ENCODE data around the gene GUCA2B.

GUCA2B gene

DNA sequence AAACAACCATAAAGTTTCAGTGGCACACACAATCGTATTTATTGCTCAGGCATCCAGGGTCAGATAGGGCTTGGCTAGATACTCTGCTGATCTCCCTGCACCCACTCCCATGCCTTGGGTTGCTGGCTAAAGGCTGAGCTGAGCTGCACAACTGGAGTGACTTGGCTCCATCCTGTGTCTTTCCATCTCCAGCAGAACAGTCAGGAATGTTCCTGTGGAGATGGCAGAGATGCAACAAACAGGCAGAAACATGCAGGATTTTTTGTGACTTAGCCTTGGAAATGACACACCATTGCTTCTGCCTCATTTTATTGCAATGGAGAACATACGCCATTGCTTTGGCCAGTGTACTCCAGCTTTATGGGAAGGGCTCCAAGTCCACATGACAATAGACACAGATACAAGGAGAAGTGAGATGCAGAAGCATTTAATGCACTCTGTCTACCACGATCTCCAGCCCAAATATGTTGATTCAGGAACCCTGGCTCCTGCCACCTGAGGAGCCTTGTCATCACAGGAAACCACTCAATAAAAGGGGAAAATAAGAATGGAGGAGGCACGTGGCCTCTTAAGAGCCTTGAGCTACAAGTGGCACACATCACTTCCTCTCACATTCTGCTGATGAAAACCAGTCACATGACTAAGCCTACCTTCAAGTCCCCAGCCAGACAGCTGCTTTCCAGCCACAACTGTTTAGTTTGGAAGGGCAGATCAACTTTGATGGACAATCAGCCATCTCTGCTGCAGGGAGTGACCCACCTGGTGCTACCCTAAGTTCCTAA is 10.1 kb upstream of the GUCA2B start:
- DNase-seq (ENCODE audit: low read depth in 3 of 3, low spot score in 1 of 3): no peak

DNA sequence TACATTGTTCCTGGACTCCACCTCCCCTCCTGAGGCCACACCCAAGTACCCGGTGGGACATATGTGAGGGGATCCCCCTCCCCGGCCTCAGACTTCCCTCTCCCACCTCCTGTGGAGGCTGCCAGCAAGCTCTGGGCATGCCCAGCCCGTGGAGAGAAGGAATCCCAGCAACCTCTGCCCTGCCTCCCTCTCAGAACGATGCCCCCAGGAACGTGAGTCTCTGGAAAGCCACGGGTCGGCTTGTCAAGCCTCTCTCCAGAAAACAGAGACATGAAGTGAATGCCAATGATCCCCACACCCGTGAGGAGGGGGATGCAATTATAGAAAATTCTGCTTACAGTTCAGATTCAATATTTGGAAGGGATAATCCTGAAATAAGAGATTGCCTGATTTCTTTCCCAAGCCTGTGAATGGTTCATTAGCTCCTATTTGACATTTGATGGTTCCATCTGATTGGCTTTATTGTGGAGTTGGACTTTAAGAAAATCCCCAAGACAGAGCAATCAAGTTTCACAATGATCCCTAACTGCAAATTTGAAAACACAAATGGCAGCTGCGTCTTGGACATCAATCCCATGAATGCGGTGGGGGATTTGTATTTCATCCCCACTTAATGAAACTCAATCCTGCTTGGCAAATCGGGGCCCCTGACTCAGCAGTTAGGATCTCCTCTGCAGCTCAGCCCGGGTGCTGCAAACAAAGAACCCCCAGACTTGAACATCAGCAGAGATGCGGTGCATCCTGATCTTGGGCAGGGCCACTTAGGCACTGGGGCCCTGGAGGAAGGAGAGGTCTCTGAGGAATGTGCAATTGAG is 9.1 kb upstream of the GUCA2B start:
- DNase-seq (ENCODE audit: low read depth in 3 of 3, low spot score in 1 of 3): no peak

DNA sequence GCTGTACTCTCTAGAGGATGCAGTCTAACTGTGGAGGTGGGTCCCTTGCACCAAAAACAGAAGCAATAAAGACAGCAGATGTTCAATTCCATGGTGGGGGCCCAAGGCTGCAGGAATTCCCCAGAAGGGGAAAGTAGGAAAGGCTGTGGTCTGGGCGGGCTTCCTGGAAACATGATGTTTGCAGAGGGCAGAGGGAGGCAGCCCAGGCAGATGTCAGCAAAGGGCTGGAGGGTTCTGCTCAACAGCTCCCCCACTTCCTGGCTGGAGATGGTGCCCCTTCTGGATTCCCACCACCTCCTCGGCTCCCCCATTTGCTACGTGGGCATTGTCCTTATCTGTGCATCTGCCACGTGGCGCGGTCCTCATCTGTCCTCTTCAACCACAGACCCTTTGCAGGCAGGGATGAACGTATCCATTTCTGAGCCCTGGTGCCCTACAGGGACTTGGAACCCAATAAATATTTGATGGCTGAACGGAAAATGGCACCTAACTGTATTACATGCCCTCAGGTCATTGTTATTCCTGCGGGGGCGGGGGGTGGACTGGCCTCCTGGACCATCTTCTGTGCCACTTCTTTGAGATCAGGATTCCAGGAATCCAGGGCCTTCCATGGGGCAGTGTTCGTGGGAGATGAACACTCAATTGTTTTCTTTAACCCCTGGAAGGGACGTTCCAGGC is 8.4 kb upstream of the GUCA2B start:
- DNase-seq (ENCODE audit: low read depth in 3 of 3, low spot score in 1 of 3): no peak

DNA sequence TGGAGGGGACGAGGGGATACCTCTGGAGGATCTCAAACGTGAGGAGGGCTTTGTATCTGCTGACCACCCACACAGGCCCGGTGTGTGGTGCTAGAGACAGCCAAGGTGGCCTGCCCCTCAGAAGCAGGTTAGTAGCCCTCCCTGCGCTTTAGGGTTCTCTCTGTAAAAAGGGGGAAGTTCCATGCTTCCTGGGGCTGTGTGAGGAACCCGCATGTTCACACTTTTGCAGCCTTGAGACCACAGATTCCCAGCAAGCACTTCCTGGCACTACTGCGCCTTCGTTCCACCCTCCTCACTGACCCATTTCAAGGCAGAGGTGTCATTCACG is 7.9 kb upstream of the GUCA2B start:
- DNase-seq (ENCODE audit: low read depth in 3 of 3, low spot score in 1 of 3): no peak

DNA sequence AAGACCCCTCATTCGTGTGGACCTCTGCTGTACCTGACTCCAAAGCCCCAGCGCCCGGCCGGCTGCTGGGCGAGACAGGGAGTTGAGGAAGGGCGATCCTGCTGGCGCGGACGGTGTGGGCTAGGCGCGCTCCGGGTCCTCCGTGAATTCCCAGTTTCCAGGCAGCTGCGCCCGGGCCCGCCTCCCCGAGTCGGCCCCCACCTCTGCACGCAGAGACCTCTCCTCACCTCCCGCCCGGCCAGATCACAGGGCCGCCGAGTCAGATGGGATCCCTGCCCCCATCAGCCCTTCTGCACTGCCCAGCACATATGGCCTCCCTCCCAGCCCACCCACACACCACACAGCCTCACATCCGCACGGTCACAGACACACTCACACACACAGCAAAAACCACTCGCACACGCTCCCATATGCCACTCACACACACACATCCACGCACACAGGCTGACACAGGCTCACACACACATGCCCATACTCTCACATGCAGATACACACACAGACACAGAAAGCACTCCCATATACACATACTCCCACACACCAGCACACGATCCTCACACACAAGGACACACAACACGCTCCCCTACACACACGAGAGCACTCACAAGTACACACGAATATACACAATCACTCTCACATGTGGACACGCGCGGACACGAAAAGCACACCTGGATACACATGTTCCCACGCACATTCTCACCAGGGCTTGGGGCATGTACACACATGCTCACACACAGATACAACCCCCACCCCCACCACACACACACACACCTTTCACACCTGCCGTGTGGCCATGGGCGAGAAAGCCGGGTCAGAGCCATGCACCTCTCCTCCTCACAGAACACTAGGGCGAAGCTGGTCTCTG is 7.2 kb upstream of the GUCA2B start:
- DNase-seq (ENCODE audit: low read depth in 3 of 3, low spot score in 1 of 3): no peak

DNA sequence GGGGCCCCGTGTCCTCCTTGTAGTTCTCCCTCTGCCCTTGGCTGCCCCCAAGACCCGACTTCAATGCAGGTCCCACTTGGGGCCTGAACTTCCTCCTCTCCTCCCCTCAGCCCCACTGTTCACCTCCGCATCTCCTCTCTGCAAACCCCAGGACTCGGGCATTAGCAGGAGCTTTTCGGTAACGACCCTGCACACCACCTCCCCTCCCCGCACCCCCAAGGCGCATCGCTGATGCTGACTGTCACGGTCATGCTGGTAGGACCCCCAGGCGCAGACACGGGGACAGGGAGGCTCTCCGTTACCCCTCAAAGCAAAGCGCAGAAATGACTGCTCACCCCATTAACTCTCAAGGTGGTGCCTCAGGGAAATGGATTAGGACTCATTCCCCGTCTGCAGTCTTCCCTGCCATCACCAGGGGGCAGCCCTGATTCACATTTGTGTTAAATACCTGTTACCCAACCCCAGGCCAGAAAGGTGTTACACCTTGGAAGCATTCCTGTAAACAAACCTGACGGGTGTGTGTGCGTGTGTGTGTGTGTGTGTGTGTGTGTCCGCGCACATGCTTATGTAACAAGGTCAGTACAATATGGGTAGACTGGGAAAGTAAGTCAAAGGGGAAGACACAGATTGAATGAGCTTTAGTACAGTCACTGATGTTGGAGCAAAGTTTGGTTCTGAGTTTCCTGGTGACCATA is 6.4 kb upstream of the GUCA2B start:
- peak; percentile 9 to 66 (median 19) for DNase-seq (ENCODE audit: low read depth in 3 of 3, low spot score in 1 of 3)

DNA sequence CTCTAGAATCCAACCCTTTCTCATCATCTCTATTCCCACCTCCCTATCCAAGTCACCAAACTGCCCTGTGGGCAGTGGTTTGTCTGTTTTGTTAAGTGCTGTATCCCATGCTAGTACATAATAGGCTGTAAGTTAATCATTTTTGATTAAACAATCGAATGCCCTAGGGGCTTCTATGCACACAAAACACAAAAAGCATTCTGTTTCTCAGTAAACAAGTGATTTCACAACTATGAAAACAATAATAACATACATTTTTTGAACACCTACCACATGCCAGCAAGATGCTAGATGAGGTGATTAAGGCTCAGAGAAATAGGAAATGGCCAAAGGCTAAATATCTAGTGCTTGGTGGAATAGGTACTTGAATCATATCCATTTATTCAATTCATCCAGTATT is 5.0 kb upstream of the GUCA2B start:
- DNase-seq (ENCODE audit: low read depth in 3 of 3, low spot score in 1 of 3): no peak

DNA sequence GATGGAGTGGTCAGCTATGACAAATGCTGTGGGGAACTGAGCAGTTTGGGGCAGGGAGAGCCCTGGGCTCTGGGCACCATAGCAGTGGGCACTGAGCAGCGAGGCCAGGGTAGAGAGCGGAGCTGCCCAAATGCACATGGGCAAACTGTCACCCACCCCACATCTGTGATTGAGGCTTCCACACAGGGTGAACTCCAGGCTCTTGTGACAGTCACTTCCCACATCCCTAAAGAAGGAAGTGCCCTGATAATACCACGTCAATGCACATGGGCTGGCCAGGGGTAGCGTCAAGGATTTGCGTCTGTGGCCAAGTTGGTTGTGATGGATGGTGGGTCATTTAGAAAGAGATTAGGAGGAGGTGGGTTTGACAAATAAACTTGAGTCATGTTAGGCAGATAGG is 2.6 kb upstream of the GUCA2B start:
- DNase-seq (ENCODE audit: low read depth in 3 of 3, low spot score in 1 of 3): no peak

DNA sequence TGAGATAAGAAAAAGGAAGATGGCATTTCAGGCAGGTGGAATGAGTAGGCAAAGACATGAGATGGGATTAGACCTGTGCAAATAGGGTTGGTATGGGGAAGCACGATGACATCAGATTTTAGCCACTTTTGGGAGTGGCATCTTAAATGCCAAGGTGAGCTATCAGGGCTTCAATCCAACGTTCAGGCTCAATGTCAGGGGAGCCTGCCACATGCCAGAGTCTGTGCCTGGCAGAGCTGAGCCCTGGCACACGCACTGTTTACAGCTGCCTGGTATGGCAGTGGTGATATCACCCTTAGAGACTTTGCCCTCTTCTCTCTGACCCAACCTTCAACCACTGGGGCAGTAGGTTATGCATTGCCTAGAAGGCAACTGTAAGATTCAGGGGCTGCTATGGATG is 1.1 kb upstream of the GUCA2B start:
- DNase-seq (ENCODE audit: low read depth in 3 of 3, low spot score in 1 of 3): no peak

DNA sequence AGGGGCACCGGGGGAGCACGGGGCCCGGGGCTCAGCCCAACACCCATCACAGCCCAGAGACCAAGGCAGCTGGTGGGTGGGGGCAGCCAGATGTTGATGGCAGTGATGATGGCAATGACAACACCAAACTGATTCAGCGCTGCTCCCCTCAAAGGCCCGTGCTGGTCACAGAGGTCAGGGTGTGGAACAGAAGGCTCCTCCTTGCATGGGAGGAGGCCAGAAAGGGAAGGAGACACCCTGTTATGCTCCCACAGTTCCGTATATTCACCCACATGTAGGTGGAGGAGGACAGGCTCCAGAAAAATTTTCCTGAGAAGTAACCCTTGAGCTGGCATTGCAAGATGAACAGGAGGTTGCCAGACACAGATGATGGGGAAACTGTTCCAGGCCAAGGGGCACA is 414 bp downstream of the GUCA2B start:
- DNase-seq (ENCODE audit: low read depth in 3 of 3, low spot score in 1 of 3): no peak

DNA sequence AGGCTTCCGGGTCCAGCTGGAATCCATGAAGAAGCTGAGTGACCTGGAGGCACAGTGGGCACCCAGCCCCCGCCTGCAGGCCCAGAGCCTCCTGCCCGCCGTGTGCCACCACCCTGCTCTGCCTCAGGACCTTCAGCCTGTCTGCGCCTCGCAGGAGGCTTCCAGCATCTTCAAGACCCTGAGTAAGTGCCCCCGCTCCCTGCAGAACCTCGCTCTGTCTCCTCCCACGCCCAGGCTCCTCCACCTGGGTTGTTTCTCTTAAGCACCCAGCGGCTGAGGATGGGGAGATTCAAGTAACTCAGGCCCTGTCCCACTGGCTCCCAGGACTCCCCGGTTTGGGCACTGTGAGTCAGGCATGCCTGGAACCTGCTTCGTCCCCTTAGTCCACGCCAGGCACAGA is 1.5 kb downstream of the GUCA2B start:
- DNase-seq (ENCODE audit: low read depth in 3 of 3, low spot score in 1 of 3): no peak

DNA sequence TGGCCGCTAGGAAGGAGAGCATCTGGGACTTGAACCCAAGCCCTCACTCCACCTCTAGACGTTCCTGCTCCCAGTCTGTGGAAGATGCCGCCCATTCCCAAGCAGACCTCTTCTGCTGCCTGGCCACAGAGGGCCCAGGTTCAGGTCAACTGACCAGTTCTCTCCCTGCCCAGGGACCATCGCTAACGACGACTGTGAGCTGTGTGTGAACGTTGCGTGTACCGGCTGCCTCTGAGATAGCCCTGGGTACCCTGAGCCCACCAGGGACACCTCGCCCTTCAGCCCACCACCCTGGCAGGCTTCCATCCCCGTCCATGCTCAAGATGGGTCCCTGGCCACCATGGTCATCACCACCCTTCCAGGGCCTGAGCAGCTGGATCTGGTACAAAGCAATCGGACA is 2.2 kb downstream of the GUCA2B start:
- no peak for DNase-seq (ENCODE audit: low read depth in 3 of 3, low spot score in 1 of 3)

DNA sequence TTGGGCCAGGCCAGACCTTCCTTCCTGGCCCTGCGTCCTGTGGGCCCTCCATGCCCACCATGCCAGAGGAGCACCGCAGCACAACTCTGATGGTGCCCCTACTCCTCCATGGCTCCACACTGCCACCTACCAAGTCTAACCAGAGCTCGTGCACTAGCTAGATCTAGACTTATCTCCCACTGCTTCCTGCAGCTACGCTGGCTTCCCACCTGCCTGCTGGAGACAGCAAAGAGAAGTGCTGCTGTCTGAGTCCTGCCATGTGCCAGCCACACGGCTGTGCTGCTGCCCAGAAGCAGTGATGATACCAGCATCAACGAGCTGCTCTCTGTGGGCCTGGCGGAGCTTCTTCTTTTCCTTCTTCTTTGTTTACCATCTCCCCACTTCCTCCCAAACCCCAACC is 4.5 kb downstream of the GUCA2B start:
- no peak for DNase-seq (ENCODE audit: low read depth in 3 of 3, low spot score in 1 of 3)

DNA sequence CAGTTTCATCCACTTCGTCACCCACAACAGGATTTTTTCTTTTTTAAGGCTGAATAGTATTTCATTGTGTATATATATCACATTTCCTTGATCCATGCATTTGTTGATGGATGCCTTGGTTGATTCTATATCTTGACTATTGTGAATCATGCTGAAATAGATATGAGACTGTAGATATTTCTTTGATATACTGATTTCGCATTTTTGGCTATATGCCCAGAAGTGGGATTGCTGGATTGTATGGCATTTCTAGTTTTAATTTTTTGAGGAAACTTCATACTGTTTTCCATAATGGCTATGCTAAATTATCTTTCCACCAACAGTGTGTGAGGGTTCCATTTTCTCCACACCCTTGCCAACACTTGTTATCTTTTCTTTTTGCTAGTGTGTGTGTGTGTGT is 5.0 kb downstream of the GUCA2B start:
- DNase-seq (ENCODE audit: low read depth in 3 of 3, low spot score in 1 of 3): no peak

DNA sequence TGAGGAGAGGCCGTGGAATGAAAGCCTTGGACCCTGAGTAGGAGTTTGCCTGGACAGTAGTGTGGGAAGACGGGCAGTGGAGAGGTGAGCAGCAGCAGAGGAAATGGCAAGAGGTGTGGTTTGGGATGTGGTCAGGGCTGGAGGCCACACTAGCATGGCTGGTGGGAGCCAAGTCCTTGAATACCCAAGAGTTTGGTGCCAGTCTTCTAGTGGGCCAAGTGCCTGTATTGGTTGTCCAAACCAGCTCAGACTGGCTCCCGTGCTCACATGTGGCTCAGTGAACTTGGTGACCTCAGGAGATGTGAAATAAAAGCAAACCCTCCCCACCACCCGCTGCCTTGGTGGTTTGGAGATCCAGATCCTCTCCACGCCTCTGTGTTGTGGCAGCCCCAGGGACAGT is 9.0 kb downstream of the GUCA2B start:
- no peak for DNase-seq (ENCODE audit: low read depth in 3 of 3, low spot score in 1 of 3)

DNA sequence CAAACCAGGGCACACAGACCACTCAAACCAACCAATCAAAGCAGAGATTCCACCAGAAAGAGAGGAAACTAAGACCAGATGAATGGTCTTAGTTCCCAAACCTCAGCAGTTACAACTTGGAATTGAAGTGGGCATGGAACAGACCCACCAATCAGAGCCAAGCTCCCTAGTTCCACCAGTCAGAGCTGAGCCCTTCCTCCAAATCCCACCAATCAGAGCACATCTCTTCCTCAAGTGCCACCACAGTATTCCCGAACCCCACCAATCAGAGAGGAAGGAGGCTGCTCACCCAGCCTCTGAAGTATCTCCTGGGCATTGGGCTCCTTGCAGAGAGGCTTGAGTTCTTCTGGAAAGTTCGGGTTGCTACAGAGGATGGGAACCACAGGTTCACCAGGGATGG is 9.9 kb downstream of the GUCA2B start:
- no peak for DNase-seq (ENCODE audit: low read depth in 3 of 3, low spot score in 1 of 3)

DNA sequence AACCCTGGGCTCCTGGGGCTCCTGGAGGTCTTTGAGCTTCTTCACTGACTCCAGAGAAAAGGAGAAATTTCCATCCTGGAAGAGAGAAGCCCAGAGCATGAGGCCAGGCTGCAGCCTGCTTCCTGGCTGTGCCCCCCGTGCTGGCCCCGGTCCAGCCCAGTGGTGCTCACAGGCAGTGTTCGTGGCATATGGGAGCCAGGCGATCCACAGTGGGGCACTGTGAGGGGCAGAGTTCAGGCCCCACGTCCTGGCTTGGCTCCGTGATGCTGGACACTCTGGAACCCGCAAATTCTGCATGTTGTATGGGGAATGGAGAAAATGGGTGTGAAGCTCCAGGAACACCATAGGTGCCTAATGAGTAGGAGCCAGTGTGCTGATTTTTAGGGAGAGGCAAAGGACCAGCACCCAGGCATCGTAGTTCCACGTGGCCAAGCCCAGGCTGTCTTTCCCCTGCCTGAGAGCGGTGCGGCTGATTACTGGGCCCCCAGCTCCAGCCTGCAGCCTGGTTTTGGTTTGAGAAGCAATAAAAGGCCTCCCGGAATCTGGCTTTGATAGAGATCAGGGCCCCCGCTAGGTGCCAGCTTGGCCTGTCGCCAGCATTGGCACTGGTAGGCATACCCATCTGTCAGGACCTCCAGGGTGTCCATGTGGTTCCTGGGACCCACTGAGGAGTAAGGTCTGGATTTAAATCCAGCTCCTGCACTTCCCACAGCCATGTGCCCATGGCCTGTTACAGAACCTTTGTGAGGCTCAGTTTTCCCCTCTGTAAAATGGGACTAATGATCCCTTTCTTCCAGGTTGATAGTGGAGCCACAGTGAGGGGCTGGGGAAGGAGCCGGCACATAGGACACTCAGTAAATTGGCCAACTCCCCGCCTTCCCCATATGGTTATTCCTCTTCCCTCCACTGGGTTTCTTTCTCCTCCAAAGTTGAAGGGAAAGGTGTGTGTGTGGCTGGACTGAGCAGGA is 10.6 kb downstream of the GUCA2B start:
- DNase-seq (ENCODE audit: low read depth in 3 of 3, low spot score in 1 of 3): no peak

DNA sequence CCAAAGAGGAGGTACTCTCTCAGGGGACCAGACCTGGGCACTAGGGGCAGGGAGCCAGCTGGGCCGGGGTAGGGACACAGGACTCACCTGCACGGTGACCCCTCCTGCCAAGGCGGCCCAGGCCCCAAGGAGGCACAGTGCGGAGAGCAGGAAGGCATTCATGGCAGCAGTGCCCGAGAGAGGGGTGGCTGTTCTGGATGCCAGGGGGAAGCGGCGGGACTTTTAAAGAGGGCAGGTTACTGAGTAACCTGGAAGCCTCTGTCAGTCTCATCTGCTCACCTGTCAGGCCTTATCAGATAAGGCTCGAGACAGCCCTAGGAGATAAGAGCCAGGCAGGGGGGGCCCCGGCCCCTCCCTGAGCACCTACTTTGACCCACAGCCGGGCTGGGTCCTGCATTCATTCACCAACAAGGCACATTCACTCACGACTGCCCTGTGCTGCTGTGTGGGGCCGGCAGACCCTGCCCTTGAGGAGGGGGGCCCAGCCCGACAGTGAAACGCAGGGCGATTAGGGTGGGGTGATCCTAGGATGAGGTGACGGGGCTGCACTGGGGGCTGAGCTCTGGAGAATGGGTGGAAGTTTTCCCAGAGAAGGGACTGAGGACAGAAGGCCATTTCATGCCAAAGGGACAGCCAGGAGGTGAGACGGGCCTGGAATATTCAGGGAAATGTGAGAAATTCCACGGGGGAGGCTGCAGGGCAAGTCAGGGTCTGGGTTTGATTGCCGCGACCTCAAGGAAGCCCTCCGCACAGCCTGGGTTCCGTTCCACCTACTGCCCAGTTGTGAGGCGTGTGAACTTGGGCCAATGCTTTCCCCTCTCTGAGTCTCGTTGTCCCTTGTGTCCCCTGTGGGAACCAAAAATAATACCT is 11.6 kb downstream of the GUCA2B start, which contains the start of gene GUCA2A:
Gene GUCA2A (minus strand): TSS at position 195 of the 870 bp plus-strand sequence. CDS start 33 bp downstream, at position 162.
- no peak for DNase-seq (ENCODE audit: low read depth in 3 of 3, low spot score in 1 of 3)

Measured in stimulated activated CD4-positive, alpha-beta T cell treated with anti-CD3 and anti-CD28 coated beads, TNF-alpha, amount 100 ng/mL, for 1 hour (primary cell).